ENCODE measurements around the gene TRPV3.

DNA sequence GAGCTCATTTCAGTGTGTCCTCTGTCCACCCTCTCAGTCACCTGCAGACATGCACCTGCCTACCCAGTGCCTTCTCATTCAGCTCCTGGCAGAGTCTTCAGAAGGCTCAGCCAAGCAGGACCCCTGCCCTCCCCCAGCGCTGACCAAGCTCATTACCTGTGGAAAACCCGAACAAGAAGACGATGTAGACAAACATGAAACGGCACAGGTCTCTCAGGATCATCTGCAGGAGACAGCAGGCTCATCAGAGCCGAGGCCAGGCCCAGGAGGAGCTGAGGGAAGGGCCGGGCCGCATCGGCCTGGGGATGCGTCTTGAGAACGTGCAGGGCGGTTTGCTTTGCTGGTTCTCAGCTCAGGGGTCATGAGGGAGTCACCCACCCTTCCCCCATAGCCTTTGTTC lies 19.4 kb upstream of the TRPV3 start:
- TF ChIP-seq, protein P1, sequence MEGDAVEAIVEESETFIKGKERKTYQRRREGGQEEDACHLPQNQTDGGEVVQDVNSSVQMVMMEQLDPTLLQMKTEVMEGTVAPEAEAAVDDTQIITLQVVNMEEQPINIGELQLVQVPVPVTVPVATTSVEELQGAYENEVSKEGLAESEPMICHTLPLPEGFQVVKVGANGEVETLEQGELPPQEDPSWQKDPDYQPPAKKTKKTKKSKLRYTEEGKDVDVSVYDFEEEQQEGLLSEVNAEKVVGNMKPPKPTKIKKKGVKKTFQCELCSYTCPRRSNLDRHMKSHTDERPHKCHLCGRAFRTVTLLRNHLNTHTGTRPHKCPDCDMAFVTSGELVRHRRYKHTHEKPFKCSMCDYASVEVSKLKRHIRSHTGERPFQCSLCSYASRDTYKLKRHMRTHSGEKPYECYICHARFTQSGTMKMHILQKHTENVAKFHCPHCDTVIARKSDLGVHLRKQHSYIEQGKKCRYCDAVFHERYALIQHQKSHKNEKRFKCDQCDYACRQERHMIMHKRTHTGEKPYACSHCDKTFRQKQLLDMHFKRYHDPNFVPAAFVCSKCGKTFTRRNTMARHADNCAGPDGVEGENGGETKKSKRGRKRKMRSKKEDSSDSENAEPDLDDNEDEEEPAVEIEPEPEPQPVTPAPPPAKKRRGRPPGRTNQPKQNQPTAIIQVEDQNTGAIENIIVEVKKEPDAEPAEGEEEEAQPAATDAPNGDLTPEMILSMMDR (optimal IDR thresholded peaks at IDR 0.05 in 1 of 3, IDR thresholded peaks at IDR 0.05 in 1 of 3, conservative IDR thresholded peaks at IDR 0.05 in 1 of 3; ENCODE audit: extremely low read depth in 1 of 3, insufficient read depth in 2 of 3, low read length in 3 of 3) = no peak
- no peak for TF ChIP-seq EZH2 (IDR thresholded peaks at IDR 0.05; ENCODE audit: low read length)

All from keratinocyte (primary cell).